Measurements from ENCODE around the gene HIGD2A. TPM values are rescaled to one million over a fixed set of nuclear protein-coding genes. Genes with fewer than 3 reads are reported as not detected.

HIGD2A gene, protein sequence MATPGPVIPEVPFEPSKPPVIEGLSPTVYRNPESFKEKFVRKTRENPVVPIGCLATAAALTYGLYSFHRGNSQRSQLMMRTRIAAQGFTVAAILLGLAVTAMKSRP
- 100 to 1,000 TPM; 185 to 189 TPM for total RNA-seq

DNA sequence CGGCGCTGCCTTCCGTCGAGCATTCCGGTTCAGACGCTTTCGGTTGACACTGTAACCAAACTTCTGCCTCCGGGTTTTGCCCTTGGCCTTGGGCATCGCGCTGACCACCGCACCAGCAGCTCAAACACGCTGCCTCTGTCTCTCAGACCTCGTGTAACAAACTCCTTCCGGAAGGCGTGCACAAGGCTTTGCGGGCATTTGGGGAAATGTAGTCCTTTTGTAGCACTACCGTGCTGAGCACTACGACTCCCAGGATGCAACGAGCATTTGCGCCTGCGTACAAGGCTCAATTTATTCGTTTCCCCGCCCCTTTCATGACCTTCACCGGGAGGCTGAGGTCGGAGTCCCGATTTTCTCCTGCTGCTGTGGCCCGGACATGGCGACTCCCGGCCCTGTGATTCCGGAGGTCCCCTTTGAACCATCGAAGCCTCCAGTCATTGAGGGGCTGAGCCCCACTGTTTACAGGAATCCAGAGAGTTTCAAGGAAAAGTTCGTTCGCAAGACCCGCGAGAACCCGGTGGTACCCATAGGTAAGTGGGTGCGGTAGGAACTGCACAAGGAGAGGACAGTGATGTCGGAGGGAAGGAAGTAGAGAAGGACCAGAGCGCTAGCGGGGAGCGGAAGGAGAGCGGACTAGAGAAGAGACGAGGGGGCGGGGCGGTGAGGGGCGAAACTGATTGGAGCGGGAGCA lies at the start of gene HIGD2A, which contains the start of gene NOP16:
HIGD2A (plus strand) TSS at position 308 of the 691 bp plus-strand sequence; CDS start at position 377, 69 bp downstream.
NOP16 (minus strand) TSS at position 155 of the 691 bp plus-strand sequence; CDS start at position 96, 59 bp downstream.

DNA sequence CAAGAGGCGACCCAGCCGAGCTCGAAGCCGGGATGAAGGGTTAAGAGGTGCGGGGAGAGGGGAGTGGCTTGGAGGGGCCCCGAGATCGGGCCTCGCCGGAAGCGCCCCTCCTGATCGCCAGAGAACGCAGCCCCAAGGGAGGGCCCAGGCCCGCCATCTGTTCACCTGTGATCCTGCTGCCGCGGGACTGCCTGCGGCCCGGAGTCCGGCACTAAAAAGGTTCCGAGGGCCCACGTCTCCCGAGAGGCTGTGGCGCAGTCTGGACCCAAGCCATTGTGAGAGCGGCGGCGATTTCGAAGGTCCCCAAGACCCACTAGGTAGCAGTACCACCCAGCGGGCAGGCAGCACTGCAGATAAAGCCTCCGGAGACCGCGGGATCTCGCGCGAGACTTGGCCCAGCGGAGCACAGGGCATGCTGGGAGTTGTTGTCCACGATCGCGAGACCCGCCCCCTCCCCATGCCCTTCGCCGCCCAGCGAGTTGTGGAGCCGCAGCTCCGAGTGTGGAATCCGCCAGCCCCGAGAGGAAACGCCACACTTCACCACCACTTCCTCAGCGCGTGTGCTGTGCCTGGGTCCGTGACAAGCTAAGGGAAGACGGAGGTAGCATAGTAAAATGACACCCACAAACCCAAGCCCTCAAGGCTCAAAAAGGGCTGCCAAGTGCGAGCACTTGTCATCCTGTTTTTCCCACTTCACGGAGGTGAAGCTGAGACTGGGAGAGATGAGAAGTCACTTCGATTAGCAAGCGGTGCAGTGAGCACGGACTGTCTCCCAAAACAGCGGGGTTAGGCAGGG lies 26.9 kb upstream of the HIGD2A start, which contains the start of gene KIAA1191:
KIAA1191 (minus strand) TSS at position 328 of the 796 bp plus-strand sequence. CDS start 2,256 bp downstream, outside the sequence.

DNA sequence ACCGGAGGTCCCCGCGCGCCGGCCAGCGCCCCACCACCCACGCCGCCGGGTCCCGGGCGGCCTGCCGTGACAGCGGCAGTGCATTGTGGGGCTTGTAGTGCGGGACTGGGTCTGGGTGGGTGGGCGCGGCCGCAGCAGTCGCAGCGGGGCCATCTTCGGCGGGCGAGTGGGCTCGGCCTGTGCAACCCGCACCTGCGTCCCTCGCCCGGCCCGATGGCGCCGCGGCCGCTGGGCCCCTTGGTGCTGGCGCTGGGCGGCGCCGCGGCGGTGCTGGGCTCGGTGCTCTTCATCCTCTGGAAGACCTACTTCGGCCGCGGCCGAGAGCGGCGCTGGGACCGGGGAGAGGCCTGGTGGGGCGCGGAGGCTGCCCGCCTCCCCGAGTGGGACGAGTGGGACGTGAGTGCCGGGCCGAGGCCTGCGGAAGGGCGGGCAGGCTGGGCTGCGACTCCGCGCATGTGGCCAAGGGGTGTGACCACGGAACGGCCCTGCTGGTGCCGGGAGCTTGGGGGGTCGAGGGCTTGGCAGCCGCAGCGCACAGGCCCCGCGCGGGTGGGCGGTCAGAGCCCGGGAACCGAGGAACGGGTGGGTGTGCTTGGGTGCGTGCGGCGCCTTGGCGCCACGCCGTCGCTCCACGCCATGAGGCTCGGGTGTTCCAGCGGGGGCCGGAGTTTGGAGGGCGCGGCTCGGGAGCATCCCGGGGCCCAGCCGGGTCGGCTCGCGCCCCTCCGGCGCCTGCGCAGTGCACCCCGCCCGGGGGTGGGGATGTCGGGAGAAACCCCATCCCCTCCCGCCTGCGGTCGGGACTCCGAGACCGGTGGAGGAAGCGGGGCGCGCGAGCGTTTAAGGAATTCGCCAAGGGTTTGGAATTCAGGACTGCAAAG lies 23.0 kb upstream of the HIGD2A start, which contains the start of gene ARL10:
ARL10 (plus strand) TSS at position 137 of the 881 bp plus-strand sequence; CDS start at position 214, 77 bp downstream.

DNA sequence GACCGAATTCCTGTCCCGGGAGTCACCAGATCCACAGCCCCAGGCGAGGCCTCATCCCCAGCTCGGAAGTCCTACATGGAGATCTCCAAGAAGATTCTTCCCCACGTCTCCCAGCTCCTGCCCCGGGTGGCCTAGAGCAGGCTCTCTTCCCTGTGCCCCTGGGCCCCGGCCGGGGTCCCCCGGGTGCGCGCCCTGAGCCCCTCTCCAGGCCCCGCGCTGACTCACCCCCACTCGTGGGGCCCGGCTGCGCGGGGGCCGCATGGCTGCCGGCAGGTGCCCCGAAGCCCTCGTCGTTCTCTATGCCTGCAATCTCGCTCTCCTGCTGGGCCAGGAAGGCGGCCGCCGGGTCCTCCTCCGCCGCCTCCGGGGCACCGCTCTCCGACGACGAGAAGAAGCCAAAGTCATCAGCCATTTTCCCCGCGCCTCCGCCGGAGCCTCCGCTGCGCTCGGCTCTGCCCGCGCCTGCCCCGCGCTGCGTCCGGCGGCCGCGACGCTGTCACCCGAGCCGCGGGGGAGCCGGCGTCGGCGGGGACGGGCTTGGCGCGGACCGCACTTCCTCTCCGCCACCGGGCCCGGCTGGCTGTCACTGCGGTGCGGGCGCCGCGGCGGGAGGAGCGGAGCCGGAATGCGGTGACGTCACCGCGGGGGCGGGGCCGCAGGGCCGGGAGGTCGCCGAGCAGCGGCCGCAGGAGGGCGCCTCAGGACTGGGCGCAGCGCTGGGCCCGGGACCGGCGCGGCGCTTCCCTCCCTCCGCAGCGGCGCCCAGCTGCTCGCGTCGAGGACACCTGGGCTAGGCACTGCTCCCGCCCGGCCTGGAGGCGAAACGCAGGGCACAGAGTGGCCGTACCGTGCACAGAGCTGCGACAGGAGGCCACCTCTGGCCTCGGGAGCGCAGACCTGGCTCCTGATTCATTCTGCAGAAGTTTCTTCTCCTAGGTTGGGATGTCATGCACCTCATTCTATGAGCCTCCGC lies 27.7 kb downstream of the HIGD2A start, which contains the start of gene CLTB:
CLTB (minus strand) TSS at position 588 of the 973 bp plus-strand sequence; CDS start at position 412, 176 bp downstream.

Small RNA genes lying within 50 kb of the gene (microRNA-seq; reads per million reads assigned to microRNA genes)
- 1.3 reads per million for gene MIR1271 (ENCODE audit: borderline microRNAs expressed, borderline replicate concordance)

Other genes with a start within 250 kb of the HIGD2A start
- gene SIMC1, start 150.3 kb upstream of the HIGD2A start, total RNA-seq, result 10 to 100 TPM; 28.9 to 29.3 TPM
- 10 to 100 TPM; 50.8 to 51.1 TPM for gene KIAA1191, start 27.0 kb upstream of the HIGD2A start, total RNA-seq
- gene ARL10, start 23.3 kb upstream of the HIGD2A start, total RNA-seq, result 10 to 100 TPM; 11.6 to 15.9 TPM
- gene NOP16, start 153 bp upstream of the HIGD2A start, total RNA-seq, result 10 to 100 TPM; 29.3 to 29.7 TPM
- 10 to 100 TPM; 54.6 to 58.6 TPM for gene CLTB, start 27.8 kb downstream of the HIGD2A start, total RNA-seq
- gene FAF2, start 59.6 kb downstream of the HIGD2A start, total RNA-seq, result 10 to 100 TPM; 32.6 to 34.7 TPM
- 100 to 1,000 TPM; 161 to 165 TPM for gene RNF44, start 148.7 kb downstream of the HIGD2A start, total RNA-seq
- gene CDHR2, start 160.6 kb downstream of the HIGD2A start, total RNA-seq, result 1 to 10 TPM; 1.9 to 2.1 TPM
- 1 to 10 TPM; 2.2 to 2.3 TPM for gene GPRIN1, start 221.4 kb downstream of the HIGD2A start, total RNA-seq
- not detected for gene SNCB, start 241.8 kb downstream of the HIGD2A start, total RNA-seq
- gene EIF4E1B, start 241.9 kb downstream of the HIGD2A start, total RNA-seq, result not detected